AG04450 (cell line): ENCODE measurements around the gene CRHR2. TPM values are rescaled to one million over a fixed set of nuclear protein-coding genes. Genes with fewer than 3 reads are reported as not detected.

Experiments used
- CTCF ChIA-PET: fragments of 300-600, 350-600 bp; formaldehyde crosslinking; extraction: SDS; loops from one replicate; lab custom pipeline; 2022; ENCODE audit warnings: antibody characterized with exemption, inconsistent platforms; lab: Charles Lee
- POLR2A ChIA-PET: fragments of 350-600 bp; formaldehyde crosslinking; extraction: SDS; loops from one replicate; lab custom pipeline; 2021; ENCODE audit warnings: antibody characterized with exemption, inconsistent platforms; lab: Yijun Ruan, JAX
- DNase-seq: peaks from one replicate; pipeline ENCODE4 v3.0.0-alpha.2; 2011; ENCODE audit warnings: low read depth, low spot score
- H3K27ac ChIP-seq: one replicate; pipeline ENCODE4 v1.5.1; 2012; ENCODE audit warnings: low read depth, low read length, control low read depth
- H3K27me3 ChIP-seq: one replicate; pipeline ENCODE4 v1.6.0; 2012; ENCODE audit warnings: low read length; ENCODE audit not compliant: control insufficient read depth, insufficient read depth
- H3K4me3 ChIP-seq: 2 replicates; pipeline ENCODE4 v1.5.1; 2011; ENCODE audit warnings: mild to moderate bottlenecking, low read depth, low read length, control low read depth
- H3K9me3 ChIP-seq: 2 replicates; pipeline ENCODE4 v1.5.1; 2012; ENCODE audit warnings: low read length; ENCODE audit not compliant: control insufficient read depth, insufficient read depth
- CTCF ChIP-seq: IDR thresholded peaks from 2 replicates; pipeline ENCODE4 v1.5.1; 2011; ENCODE audit warnings: low read depth, low read length, control low read depth, inconsistent platforms
- polyA plus RNA-seq: library from polyadenylated mRNA; depleted of rRNA; stranded (reverse); fragments of >200 nt; gene quantifications from 2 replicates; pipeline ENCODE4 v1.2.3, GENCODE V29; 2011

Gene CRHR2
- polyA plus RNA-seq, 1 experiment, result not detected

- DNase-seq, result no peak
- no peak overlapping the region for H3K4me3 ChIP-seq
- no peak for TF ChIP-seq CTCF
- peaks cover 8% of the 10 kb centered on the region for H3K27me3 ChIP-seq
- no peak overlapping the region for H3K27ac ChIP-seq
- ChIA-PET CTCF (interaction anchor here (2.5 kb wide), 1 partner anchor 23 kb away, joined by 8 read pairs; no protein-coding TSS in a partner anchor), POLR2A (no interaction called here)
- peaks cover 17% of the 10 kb centered on the region for H3K9me3 ChIP-seq
Observed at GRCh38 chr7:30717181-30717580, 34.9 kb upstream of the CRHR2 start.

GRCh38 chr7:30714129-30714528 lies 31.9 kb upstream of the CRHR2 start:
- TF ChIP-seq CTCF, result no peak
- no peak overlapping the region for H3K27ac ChIP-seq
- H3K4me3 ChIP-seq, result no peak overlapping the region
- no peak for DNase-seq
- CTCF ChIA-PET, result interaction anchor here (0.8 kb wide), 1 partner anchor 26 kb away, joined by 3 read pairs; no protein-coding TSS in a partner anchor
- POLR2A ChIA-PET, result interaction anchor here (0.8 kb wide), 1 partner anchor 102 kb away, joined by 3 read pairs; no protein-coding TSS in a partner anchor
- peaks cover 17% of the 10 kb centered on the region for H3K9me3 ChIP-seq
- peaks cover 18% of the 10 kb centered on the region for H3K27me3 ChIP-seq

- CTCF ChIA-PET, result interaction anchor here (0.8 to 1.2 kb wide), 2 partner anchors 27 to 164 kb away, joined by 3 read pairs; no protein-coding TSS in a partner anchor
- POLR2A ChIA-PET, result interaction anchor here (0.8 kb wide), 1 partner anchor 101 kb away, joined by 3 read pairs; no protein-coding TSS in a partner anchor
Observed at GRCh38 chr7:30713392-30713791, 31.1 kb upstream of the CRHR2 start.

GRCh38 chr7:30710669-30711068 lies 28.4 kb upstream of the CRHR2 start:
- no peak overlapping the region for H3K4me3 ChIP-seq
- H3K27me3 ChIP-seq, result peaks cover 25% of the 10 kb centered on the region
- POLR2A ChIA-PET, result no interaction called here
- DNase-seq, result no peak
- no peak for TF ChIP-seq CTCF
- no peaks in the 10 kb centered on the region; the same call in 1 of the 2 replicates for H3K9me3 ChIP-seq
- CTCF ChIA-PET, result interaction anchor here (0.5 to 1.0 kb wide), 2 partner anchors 356 to 412 kb away, joined by 3 read pairs; no protein-coding TSS in a partner anchor
- no peak overlapping the region for H3K27ac ChIP-seq

More at GRCh38 chr7:30713392-30713791, 31.1 kb upstream of the CRHR2 start:
- Histone ChIP-seq H3K27me3 (peaks cover 18% of the 10 kb centered on the region), H3K9me3 (peaks cover 12% of the 10 kb centered on the region), H3K4me3 (no peak overlapping the region), H3K27ac (no peak overlapping the region)
- no peak for TF ChIP-seq CTCF
- DNase-seq, result no peak

GRCh38 chr7:30709549-30709948 lies 27.3 kb upstream of the CRHR2 start:
- DNase-seq, result no peak
- peaks cover 21% of the 10 kb centered on the region for H3K27me3 ChIP-seq
- H3K9me3 ChIP-seq, result no peaks in the 10 kb centered on the region; the same call in 1 of the 2 replicates
- ChIA-PET POLR2A (no interaction called here), CTCF (interaction anchor here (1.0 kb wide), 1 partner anchor 413 kb away, joined by 3 read pairs; no protein-coding TSS in a partner anchor)
- no peak for TF ChIP-seq CTCF
- H3K27ac ChIP-seq, result no peak overlapping the region
- no peak overlapping the region for H3K4me3 ChIP-seq
